GM12801 (cell line): ENCODE results near the gene CLNK.

Experiments
- CTCF ChIP-seq: IDR thresholded peaks from one replicate; pipeline ENCODE4 v1.5.1; 2011; ENCODE audit warnings: control low read depth; ENCODE audit not compliant: insufficient read length; ENCODE audit errors: extremely low read depth

CLNK gene

GRCh38 chr4:10599574-10599973 is 85.0 kb downstream of the CLNK start:
- TF ChIP-seq CTCF = no peak

GRCh38 chr4:10598829-10599228 is 85.7 kb downstream of the CLNK start:
- no peak for TF ChIP-seq CTCF

- TF ChIP-seq CTCF = no peak
Measured at GRCh38 chr4:10596586-10597290, 87.8 kb downstream of the CLNK start.

- TF ChIP-seq CTCF = no peak
Measured at GRCh38 chr4:10593130-10593529, 91.4 kb downstream of the CLNK start.

- TF ChIP-seq CTCF = no peak
Measured at GRCh38 chr4:10590896-10591295, 93.7 kb downstream of the CLNK start.

GRCh38 chr4:10589799-10590198 is 94.8 kb downstream of the CLNK start:
- TF ChIP-seq CTCF = no peak

- TF ChIP-seq CTCF = no peak
Measured at GRCh38 chr4:10589321-10589720, 95.2 kb downstream of the CLNK start.
